ENCODE measurements around the gene GNPTAB. TPM values are rescaled to one million over a fixed set of nuclear protein-coding genes. Genes with fewer than 3 reads are reported as not detected.
A peak's percentile ranks its signal among the peaks of the same experiment; 100 is the strongest.

The GNPTAB gene
- total and polyA plus RNA-seq, 2 of the 13 experiments (the other 11 are each of a cell fraction or from before 2014, with no cell fraction given) = 13.6 to 19.4 TPM

DNA sequence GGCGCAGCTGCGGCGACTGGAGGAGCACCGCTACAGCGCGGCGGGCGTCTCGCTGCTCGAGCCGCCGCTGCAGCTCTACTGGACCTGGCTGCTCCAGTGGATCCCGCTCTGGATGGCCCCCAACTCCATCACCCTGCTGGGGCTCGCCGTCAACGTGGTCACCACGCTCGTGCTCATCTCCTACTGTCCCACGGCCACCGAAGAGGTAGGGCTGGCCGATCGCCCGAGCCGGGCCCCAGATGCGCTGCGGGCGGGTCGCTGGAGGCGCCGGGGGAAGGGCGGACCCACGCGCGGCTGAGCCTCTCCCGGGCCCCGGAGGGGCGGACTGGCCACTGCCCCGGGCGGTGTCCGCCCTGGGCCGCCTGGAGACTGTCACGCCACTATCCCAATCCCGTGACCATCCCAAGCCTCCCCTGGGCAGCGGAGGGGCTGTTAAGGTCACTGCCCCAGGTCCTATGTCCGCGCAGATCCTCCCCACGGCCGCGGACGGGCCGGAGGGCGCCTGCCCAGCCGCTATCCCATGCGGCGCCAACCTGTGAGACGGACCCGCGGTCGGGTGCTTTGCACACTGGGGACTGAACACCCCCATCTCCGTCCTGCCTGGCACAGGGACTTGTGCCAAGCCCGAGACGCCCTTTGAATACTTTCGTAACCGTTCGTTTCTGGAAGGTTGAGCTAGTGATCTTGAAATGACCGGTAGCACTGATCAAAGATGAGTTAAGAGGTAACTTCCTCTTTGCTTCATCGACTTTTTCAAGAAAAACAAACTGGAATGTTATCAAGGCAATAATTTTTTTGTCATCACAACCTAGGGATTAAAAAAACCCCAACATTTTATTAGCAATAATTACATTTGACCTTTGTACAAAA is 132.6 kb downstream of the GNPTAB start (continued):
- TF ChIP-seq ZEB1 (IDR thresholded peaks at IDR 0.05; ENCODE audit: insufficient replicate concordance, low read depth) = no peak
- peak in 1 of 2 experiments; percentile 2; a peak in 2 of 4 replicates for TF ChIP-seq POLR2A (IDR thresholded peaks at IDR 0.05; ENCODE audit: insufficient read depth in 1 of 2, low read depth in 2 of 2, low read length in 2 of 2)
- TF ChIP-seq, protein P1, sequence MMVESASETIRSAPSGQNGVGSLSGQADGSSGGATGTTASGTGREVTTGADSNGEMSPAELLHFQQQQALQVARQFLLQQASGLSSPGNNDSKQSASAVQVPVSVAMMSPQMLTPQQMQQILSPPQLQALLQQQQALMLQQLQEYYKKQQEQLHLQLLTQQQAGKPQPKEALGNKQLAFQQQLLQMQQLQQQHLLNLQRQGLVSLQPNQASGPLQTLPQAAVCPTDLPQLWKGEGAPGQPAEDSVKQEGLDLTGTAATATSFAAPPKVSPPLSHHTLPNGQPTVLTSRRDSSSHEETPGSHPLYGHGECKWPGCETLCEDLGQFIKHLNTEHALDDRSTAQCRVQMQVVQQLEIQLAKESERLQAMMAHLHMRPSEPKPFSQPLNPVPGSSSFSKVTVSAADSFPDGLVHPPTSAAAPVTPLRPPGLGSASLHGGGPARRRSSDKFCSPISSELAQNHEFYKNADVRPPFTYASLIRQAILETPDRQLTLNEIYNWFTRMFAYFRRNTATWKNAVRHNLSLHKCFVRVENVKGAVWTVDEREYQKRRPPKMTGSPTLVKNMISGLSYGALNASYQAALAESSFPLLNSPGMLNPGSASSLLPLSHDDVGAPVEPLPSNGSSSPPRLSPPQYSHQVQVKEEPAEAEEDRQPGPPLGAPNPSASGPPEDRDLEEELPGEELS (CRISPR knock-in tag; IDR thresholded peaks at IDR 0.05) = 0 out of 2 replicates have a peak, but pooled peaks have one; percentile 33
- 0 out of 2 replicates have a peak, but pooled peaks have one; percentile 4 for TF ChIP-seq JUND (CRISPR knock-in tag; IDR thresholded peaks at IDR 0.05)
- no peak for TF ChIP-seq U2AF2 (IDR thresholded peaks at IDR 0.05; ENCODE audit: low read depth, low read length)
- TF ChIP-seq, protein P2, sequence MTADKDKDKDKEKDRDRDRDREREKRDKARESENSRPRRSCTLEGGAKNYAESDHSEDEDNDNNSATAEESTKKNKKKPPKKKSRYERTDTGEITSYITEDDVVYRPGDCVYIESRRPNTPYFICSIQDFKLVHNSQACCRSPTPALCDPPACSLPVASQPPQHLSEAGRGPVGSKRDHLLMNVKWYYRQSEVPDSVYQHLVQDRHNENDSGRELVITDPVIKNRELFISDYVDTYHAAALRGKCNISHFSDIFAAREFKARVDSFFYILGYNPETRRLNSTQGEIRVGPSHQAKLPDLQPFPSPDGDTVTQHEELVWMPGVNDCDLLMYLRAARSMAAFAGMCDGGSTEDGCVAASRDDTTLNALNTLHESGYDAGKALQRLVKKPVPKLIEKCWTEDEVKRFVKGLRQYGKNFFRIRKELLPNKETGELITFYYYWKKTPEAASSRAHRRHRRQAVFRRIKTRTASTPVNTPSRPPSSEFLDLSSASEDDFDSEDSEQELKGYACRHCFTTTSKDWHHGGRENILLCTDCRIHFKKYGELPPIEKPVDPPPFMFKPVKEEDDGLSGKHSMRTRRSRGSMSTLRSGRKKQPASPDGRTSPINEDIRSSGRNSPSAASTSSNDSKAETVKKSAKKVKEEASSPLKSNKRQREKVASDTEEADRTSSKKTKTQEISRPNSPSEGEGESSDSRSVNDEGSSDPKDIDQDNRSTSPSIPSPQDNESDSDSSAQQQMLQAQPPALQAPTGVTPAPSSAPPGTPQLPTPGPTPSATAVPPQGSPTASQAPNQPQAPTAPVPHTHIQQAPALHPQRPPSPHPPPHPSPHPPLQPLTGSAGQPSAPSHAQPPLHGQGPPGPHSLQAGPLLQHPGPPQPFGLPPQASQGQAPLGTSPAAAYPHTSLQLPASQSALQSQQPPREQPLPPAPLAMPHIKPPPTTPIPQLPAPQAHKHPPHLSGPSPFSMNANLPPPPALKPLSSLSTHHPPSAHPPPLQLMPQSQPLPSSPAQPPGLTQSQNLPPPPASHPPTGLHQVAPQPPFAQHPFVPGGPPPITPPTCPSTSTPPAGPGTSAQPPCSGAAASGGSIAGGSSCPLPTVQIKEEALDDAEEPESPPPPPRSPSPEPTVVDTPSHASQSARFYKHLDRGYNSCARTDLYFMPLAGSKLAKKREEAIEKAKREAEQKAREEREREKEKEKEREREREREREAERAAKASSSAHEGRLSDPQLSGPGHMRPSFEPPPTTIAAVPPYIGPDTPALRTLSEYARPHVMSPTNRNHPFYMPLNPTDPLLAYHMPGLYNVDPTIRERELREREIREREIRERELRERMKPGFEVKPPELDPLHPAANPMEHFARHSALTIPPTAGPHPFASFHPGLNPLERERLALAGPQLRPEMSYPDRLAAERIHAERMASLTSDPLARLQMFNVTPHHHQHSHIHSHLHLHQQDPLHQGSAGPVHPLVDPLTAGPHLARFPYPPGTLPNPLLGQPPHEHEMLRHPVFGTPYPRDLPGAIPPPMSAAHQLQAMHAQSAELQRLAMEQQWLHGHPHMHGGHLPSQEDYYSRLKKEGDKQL (CRISPR knock-in tag; IDR thresholded peaks at IDR 0.05; ENCODE audit: low read depth) = no peak
- TF ChIP-seq, protein P3, sequence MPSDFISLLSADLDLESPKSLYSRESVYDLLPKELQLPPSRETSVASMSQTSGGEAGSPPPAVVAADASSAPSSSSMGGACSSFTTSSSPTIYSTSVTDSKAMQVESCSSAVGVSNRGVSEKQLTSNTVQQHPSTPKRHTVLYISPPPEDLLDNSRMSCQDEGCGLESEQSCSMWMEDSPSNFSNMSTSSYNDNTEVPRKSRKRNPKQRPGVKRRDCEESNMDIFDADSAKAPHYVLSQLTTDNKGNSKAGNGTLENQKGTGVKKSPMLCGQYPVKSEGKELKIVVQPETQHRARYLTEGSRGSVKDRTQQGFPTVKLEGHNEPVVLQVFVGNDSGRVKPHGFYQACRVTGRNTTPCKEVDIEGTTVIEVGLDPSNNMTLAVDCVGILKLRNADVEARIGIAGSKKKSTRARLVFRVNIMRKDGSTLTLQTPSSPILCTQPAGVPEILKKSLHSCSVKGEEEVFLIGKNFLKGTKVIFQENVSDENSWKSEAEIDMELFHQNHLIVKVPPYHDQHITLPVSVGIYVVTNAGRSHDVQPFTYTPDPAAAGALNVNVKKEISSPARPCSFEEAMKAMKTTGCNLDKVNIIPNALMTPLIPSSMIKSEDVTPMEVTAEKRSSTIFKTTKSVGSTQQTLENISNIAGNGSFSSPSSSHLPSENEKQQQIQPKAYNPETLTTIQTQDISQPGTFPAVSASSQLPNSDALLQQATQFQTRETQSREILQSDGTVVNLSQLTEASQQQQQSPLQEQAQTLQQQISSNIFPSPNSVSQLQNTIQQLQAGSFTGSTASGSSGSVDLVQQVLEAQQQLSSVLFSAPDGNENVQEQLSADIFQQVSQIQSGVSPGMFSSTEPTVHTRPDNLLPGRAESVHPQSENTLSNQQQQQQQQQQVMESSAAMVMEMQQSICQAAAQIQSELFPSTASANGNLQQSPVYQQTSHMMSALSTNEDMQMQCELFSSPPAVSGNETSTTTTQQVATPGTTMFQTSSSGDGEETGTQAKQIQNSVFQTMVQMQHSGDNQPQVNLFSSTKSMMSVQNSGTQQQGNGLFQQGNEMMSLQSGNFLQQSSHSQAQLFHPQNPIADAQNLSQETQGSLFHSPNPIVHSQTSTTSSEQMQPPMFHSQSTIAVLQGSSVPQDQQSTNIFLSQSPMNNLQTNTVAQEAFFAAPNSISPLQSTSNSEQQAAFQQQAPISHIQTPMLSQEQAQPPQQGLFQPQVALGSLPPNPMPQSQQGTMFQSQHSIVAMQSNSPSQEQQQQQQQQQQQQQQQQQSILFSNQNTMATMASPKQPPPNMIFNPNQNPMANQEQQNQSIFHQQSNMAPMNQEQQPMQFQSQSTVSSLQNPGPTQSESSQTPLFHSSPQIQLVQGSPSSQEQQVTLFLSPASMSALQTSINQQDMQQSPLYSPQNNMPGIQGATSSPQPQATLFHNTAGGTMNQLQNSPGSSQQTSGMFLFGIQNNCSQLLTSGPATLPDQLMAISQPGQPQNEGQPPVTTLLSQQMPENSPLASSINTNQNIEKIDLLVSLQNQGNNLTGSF (CRISPR knock-in tag; IDR thresholded peaks at IDR 0.05) = no peak
- TF ChIP-seq ZC3H13 (CRISPR knock-in tag; IDR thresholded peaks at IDR 0.05) = peak; percentile 71
- TF ChIP-seq, protein P4, sequence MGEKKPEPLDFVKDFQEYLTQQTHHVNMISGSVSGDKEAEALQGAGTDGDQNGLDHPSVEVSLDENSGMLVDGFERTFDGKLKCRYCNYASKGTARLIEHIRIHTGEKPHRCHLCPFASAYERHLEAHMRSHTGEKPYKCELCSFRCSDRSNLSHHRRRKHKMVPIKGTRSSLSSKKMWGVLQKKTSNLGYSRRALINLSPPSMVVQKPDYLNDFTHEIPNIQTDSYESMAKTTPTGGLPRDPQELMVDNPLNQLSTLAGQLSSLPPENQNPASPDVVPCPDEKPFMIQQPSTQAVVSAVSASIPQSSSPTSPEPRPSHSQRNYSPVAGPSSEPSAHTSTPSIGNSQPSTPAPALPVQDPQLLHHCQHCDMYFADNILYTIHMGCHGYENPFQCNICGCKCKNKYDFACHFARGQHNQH (CRISPR knock-in tag; IDR thresholded peaks at IDR 0.05) = no peak
- TF ChIP-seq ATM (IDR thresholded peaks at IDR 0.05; ENCODE audit: borderline replicate concordance) = no peak
- no peak for TF ChIP-seq ZNF629 (CRISPR knock-in tag; conservative IDR thresholded peaks at IDR 0.05)
- no peak for TF ChIP-seq ZNF768 (CRISPR knock-in tag; IDR thresholded peaks at IDR 0.05)
- 0 out of 2 replicates have a peak, but pooled peaks have one; percentile 56 for TF ChIP-seq NKX3-1 (CRISPR knock-in tag; IDR thresholded peaks at IDR 0.05)
- TF ChIP-seq ZNF451 (CRISPR knock-in tag; IDR thresholded peaks at IDR 0.05) = no peak
- peak; percentile 69; the same call in 1 of the 2 replicates for TF ChIP-seq ZNF274 (CRISPR knock-in tag; IDR thresholded peaks at IDR 0.05)
